Coronary artery (tissue), 2 donors: ENCODE results near the gene NR2E1.

ENCODE experiments used
- DNase-seq: peaks from one replicate; pipeline ENCODE4 v3.0.0-alpha.2; 2017; ENCODE audit warnings: low spot score
- H3K27ac ChIP-seq, 2 donors: fragments of 200-600 bp; sonication (generic); one replicate each; pipeline ENCODE4 v1.5.1; 2016 to 2019
- H3K4me3 ChIP-seq: fragments of 200-600 bp; sonication (generic); 2 replicates; pipeline ENCODE4 v1.5.1; 2016; ENCODE audit warnings: mild to moderate bottlenecking, moderate library complexity
- TF ChIP-seq, protein P1 (sequence below): fragments of 200-600 bp; sonication (generic); IDR thresholded peaks from one replicate; pipeline ENCODE4 v1.5.1; 2019; ENCODE audit warnings: antibody characterized with exemption

The NR2E1 gene

DNA sequence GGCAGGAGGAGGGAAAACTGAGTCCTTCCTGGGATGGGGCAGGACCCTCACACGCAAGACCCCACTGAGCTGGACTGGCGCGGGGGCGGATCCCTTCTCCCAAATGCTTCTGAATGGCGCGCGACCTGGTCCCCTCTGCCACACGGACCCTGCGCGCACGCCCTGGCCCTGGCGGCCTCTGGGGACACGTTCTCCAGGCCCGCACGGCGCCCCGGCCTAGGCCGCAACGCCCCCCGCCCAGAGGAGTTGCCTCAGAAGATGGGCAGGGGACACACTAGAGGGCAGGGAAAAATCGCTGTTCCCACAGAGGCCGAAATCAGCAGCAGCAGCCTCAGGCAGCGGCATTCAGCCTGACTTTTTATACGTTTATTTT lies 46.1 kb upstream of the NR2E1 start:
- DNase-seq = no peak
- no peak overlapping the region for H3K27ac ChIP-seq
- TF ChIP-seq, protein P1, sequence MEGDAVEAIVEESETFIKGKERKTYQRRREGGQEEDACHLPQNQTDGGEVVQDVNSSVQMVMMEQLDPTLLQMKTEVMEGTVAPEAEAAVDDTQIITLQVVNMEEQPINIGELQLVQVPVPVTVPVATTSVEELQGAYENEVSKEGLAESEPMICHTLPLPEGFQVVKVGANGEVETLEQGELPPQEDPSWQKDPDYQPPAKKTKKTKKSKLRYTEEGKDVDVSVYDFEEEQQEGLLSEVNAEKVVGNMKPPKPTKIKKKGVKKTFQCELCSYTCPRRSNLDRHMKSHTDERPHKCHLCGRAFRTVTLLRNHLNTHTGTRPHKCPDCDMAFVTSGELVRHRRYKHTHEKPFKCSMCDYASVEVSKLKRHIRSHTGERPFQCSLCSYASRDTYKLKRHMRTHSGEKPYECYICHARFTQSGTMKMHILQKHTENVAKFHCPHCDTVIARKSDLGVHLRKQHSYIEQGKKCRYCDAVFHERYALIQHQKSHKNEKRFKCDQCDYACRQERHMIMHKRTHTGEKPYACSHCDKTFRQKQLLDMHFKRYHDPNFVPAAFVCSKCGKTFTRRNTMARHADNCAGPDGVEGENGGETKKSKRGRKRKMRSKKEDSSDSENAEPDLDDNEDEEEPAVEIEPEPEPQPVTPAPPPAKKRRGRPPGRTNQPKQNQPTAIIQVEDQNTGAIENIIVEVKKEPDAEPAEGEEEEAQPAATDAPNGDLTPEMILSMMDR = no peak
- H3K4me3 ChIP-seq = peak overlapping the region; percentile 72

DNA sequence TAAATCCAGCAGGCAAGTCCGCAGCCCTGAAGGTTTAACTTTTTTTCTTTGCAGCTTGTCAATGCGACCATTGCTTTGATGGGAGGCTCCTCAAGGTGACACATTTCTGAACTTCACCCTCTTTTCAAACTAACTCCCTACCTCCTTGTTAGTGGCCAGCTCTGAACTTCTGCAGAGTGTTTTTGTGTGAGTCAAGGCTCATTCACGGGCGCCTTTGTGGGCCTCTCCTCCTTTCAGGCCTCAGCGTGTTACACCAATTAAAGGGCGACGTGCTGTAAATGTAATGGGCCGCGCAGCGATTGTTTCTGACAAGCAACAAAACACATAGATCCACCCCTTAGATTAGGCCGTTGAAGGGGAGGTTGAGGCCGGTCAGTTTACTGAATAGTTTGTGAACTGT lies 45.5 kb upstream of the NR2E1 start:
- Histone ChIP-seq H3K4me3 (no peak overlapping the region), H3K27ac (no peak overlapping the region)
- TF ChIP-seq, protein P1 = no peak
- DNase-seq = no peak

DNA sequence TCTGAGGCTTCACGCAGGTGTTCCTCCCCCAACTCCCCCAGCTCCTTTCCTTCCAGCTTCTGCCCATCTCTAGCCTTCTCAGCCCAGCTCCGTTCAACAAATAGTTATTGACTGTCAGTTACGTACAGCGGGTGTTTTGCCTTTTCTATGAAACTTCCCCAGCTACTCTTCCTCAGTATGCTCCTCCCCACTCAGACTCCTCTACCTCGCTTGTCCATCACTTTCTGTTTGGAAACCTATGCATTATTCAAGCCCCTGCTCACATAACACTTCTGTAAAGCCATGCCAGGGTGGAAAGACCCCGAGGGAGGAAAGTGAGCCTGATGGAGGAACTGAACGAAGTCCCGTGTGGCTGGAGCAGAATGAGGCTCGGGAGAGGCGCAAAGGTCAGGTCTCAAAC lies 44.2 kb upstream of the NR2E1 start:
- Histone ChIP-seq H3K4me3 (no peak overlapping the region), H3K27ac (no peak overlapping the region)
- DNase-seq = no peak
- TF ChIP-seq, protein P1 = no peak

GRCh38 chr6:108123481-108123929 lies 42.3 kb upstream of the NR2E1 start:
- Histone ChIP-seq H3K27ac (no peak overlapping the region), H3K4me3 (no peak overlapping the region)
- DNase-seq = no peak
- TF ChIP-seq, protein P1 = no peak

DNA sequence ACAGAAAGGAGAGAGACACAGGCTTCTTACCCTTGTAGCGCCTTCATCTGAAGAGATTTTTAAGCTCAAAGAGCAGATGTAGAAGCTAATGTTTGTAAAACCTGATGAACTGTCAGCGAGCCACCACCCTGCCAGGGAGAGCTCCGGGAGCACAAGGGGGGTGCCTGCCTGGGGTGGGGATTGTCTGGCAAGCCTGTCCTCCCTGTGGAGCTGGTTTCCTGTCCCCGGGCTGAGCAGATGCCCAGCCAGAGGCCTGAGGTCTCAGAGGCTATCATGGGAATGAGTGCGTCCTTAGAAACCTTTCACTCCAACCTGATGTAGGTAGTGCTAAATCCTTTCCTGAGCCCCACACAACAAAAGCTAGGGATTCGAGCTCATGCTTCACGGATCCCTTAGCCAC lies 41.9 kb upstream of the NR2E1 start:
- no peak overlapping the region for H3K4me3 ChIP-seq
- TF ChIP-seq, protein P1 = no peak
- no peak overlapping the region for H3K27ac ChIP-seq
- DNase-seq = no peak

- H3K27ac ChIP-seq = no peak overlapping the region
- no peak for DNase-seq
- no peak overlapping the region for H3K4me3 ChIP-seq
- TF ChIP-seq, protein P1 = no peak
These were observed 38.8 kb upstream of the NR2E1 start for GRCh38 chr6:108127056-108127455.

GRCh38 chr6:108127826-108128225 lies 38.0 kb upstream of the NR2E1 start:
- no peak overlapping the region for H3K27ac ChIP-seq
- no peak overlapping the region for H3K4me3 ChIP-seq
- no peak for DNase-seq
- TF ChIP-seq, protein P1 = no peak
